A549 (cell line): ENCODE results near the gene MCRIP1. TPM values are rescaled to one million over a fixed set of nuclear protein-coding genes. Genes with fewer than 3 reads are reported as not detected.

ENCODE experiments used
- ATAC-seq, 2 experiments: fragments of 200-7000 bp in 1 of 2; fragments of >200 bp in 1 of 2; cut with Nextera tagmentation in 1 of 2; cut with Tn5 transposase in 1 of 2; 3 replicates each; pipeline versions ENCODE4 v1.8.0 to v1.9.1; 2018 to 2020; ENCODE audit warnings: mild to moderate bottlenecking in 1 of 2, moderate library complexity in 1 of 2
- CTCF ChIA-PET: fragments of 300-600 bp; sonication (Branson Sonifier 250); formaldehyde crosslinking; extraction: SDS; loops from one replicate; lab custom pipeline; 2021; ENCODE audit warnings: antibody characterized with exemption, inconsistent platforms; lab: Yijun Ruan, JAX
- POLR2A ChIA-PET: fragments of 350-600 bp; formaldehyde crosslinking; extraction: SDS; loops from one replicate; lab custom pipeline; 2021; ENCODE audit warnings: antibody characterized with exemption, inconsistent platforms; lab: Yijun Ruan, JAX
- DNase-seq, 2 experiments: peaks; one replicate each; pipeline versions ENCODE4 v3.0.0 to v3.0.0-alpha.2; 2011 to 2016; ENCODE audit warnings: low read depth in 1 of 2, low spot score in 1 of 2
- FAIRE-seq: peaks from 2 replicates; lab custom pipeline; 2011; peaks lifted over from hg19 to GRCh38; lab: Jason Lieb, UNC
- H3K27ac ChIP-seq, 2 experiments: fragments of >200 bp; sonication (Bioruptor Twin); formaldehyde crosslinking; 3 replicates each; pipeline ENCODE4 v1.5.1; 2016 to 2017
- H3K4me1 ChIP-seq: fragments of >200 bp; sonication (Bioruptor Twin); formaldehyde crosslinking; 3 replicates; pipeline ENCODE4 v1.6.1; 2016
- H3K4me2 ChIP-seq: fragments of >200 bp; sonication (Bioruptor Twin); formaldehyde crosslinking; 3 replicates; pipeline ENCODE4 v1.6.1; 2016
- H3K4me3 ChIP-seq: fragments of >200 bp; sonication (Bioruptor Twin); formaldehyde crosslinking; 3 replicates; pipeline ENCODE4 v1.5.1; 2016
- H3K9me3 ChIP-seq: fragments of >200 bp; sonication (Bioruptor Twin); formaldehyde crosslinking; 3 replicates; pipeline ENCODE4 v1.6.1; 2016
- CBX2 ChIP-seq: fragments of 200-600 bp; sonication (generic); IDR thresholded peaks from 2 replicates; pipeline ENCODE4 v1.6.1; 2016; ENCODE audit warnings: low read depth, mild to moderate bottlenecking, borderline replicate concordance
- EHMT2 ChIP-seq: fragments of 200-600 bp; sonication (generic); IDR thresholded peaks from 2 replicates; pipeline ENCODE4 v1.6.1; 2016; ENCODE audit warnings: antibody characterized with exemption, low read depth, mild to moderate bottlenecking, moderate library complexity
- FOXS1 ChIP-seq: fragments of 250-450 bp; sonication (Bioruptor Pico); IDR thresholded peaks from 2 replicates; pipeline ENCODE4 v1.5.0; 2020; ENCODE audit warnings: mild to moderate bottlenecking, moderate library complexity
- HEYL ChIP-seq: fragments of 250-450 bp; sonication (Bioruptor Pico); IDR thresholded peaks from 2 replicates; pipeline ENCODE4 v1.8.0; 2021; ENCODE audit warnings: mild to moderate bottlenecking, moderate library complexity
- JUN ChIP-seq, 2 experiments: fragments of >200 bp; sonication (Bioruptor Twin); formaldehyde crosslinking; IDR thresholded peaks; 2 replicates in 1 of 2; 3 replicates in 1 of 2; pipeline ENCODE4 v1.6.1; 2016 to 2017
- MAZ ChIP-seq: fragments of 150-350 bp; IDR thresholded peaks from 2 replicates; pipeline ENCODE4 v1.6.1; 2014; ENCODE audit warnings: antibody characterized with exemption, low read depth, low read length, borderline replicate concordance
- NFE2L2 ChIP-seq: fragments of 150-350 bp; conservative IDR thresholded peaks from 2 replicates; pipeline ENCODE4 v1.6.1; 2014; ENCODE audit warnings: low read length
- PHF8 ChIP-seq: fragments of 200-600 bp; sonication (generic); IDR thresholded peaks from 2 replicates; pipeline ENCODE4 v1.6.1; 2016; ENCODE audit warnings: low read depth, mild to moderate bottlenecking, antibody characterized with exemption, moderate library complexity, borderline replicate concordance
- POLR2A ChIP-seq: IDR thresholded peaks from 2 replicates; pipeline ENCODE4 v1.6.1; 2012; ENCODE audit warnings: mild to moderate bottlenecking, low read length
- POLR2AphosphoS2 ChIP-seq: conservative IDR thresholded peaks from 2 replicates; pipeline ENCODE4 v1.6.1; 2012; ENCODE audit warnings: low read length, improper control_type of control experiment, inconsistent platforms
- RAD21 ChIP-seq, 2 experiments: fragments of >200 bp in 1 of 2; sonication (Bioruptor Twin) in 1 of 2; formaldehyde crosslinking in 1 of 2; IDR thresholded peaks in 1 of 2; conservative IDR thresholded peaks in 1 of 2; 2 replicates in 1 of 2; 3 replicates in 1 of 2; pipeline ENCODE4 v1.6.1; 2012 to 2018; ENCODE audit warnings: inconsistent platforms in 1 of 2
- SMC3 ChIP-seq: fragments of >200 bp; sonication (Bioruptor Twin); formaldehyde crosslinking; IDR thresholded peaks from 3 replicates; pipeline ENCODE4 v1.6.1; 2018; ENCODE audit warnings: inconsistent platforms
- TFCP2L1 ChIP-seq: fragments of 250-450 bp; sonication (Bioruptor Pico); IDR thresholded peaks from 2 replicates; pipeline ENCODE4 v1.5.0; 2021; ENCODE audit warnings: mild to moderate bottlenecking
- ZFP36 ChIP-seq: fragments of 450-650 bp; IDR thresholded peaks from 2 replicates; pipeline ENCODE4 v1.6.1; 2014; ENCODE audit warnings: borderline replicate concordance; ENCODE audit not compliant: partially characterized antibody
- WGBS: methylation state at CpG from one replicate; pipeline ENCODE4 v1.1.6; 2017; ENCODE audit errors: missing lambda C conversion rate; 5-methylcytosine and 5-hydroxymethylcytosine counted together
- polyA plus RNA-seq, 4 experiments: library from polyadenylated mRNA; depleted of rRNA in 3 of 4; stranded (reverse); fragments of >200 nt; fragmentation: RNase III in 1 of 4; extraction: RNeasy Plus Mini Kit Qiagen cat#74134 plus additional on column Dnase treatment in 1 of 4; gene quantifications; 2 replicates in 3 of 4; 3 replicates in 1 of 4; pipeline ENCODE4 v1.2.3, GENCODE V29; 2011 to 2017
- TF ChIP-seq, protein P1 (sequence below): fragments of >200 bp; sonication (Bioruptor Twin); formaldehyde crosslinking; IDR thresholded peaks from 3 replicates; pipeline ENCODE4 v1.6.1; 2016
- TF ChIP-seq, protein P2 (sequence below): fragments of 200-600 bp; sonication (generic); IDR thresholded peaks from 2 replicates; pipeline ENCODE4 v1.6.1; 2016; ENCODE audit warnings: antibody characterized with exemption, mild to moderate bottlenecking, moderate library complexity

Gene MCRIP1
- polyA plus RNA-seq, 2 of the 4 experiments (the other 2 are of a cell fraction): 32.0 to 51.0 TPM

DNA sequence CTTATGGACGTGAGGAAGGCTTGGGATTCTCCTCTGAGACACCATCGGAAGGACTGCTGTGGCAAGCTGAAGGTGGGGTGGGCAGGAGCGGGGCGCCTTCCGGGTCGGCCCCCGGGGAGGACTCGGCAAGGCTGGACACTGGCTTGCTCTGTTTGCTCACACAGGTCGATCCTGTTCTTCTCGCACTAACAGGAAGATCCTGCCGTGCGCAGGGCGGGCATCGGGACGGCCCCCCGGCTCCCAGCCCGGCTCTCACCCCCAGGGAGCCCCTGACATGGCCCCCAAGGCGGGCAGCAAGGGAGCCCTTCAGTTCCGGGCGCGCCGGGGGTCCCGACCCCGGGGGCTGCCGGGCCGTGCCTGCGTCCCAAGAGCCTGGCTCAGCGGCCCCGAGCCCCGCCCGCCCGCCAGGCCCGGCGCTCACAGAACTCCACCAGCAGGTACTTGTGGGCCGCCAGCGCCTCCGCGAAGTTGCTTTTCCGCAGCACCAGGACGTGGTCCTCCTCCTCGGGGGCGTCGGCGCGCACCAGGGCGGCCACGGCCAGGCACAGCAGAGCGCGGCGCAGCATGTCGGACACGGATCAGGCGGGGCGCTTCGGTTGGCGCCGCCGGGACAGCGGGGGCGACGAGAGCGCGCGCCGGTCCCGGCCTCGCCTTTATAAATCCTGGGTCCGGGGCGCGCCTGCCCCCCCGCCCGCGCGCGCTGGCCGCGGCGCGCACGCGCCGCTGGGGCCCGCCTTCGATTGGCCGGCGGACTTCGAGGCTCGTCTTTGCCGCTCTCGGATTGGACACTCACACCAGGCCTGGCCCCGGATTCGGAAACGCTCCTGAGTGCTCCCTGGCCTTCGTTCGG lies 27.0 kb upstream of the MCRIP1 start, which contains the start of gene P4HB:
Gene P4HB (minus strand): TSS at position 630 of the 850 bp plus-strand sequence. CDS start 64 bp downstream, at position 566.
- H3K27ac ChIP-seq: peak within 1 kb of the TSS; percentile 94 to 96
- peak in 1 of 2 experiments; percentile 85; a peak in 3 of 6 replicates for ATAC-seq
- peak within 1 kb of the TSS; percentile 88 for H3K4me3 ChIP-seq
- CTCF ChIA-PET: interaction anchor here (1.1 to 2.6 kb wide), 6 partner anchors 9 to 158 kb away, joined by 3 to 15 read pairs (median 4); partner anchors contain the start of gene MCRIP1
- peak within 1 kb of the TSS; percentile 89 for H3K4me2 ChIP-seq
- DNase-seq: no peak
- FAIRE-seq: no peak
- POLR2A ChIA-PET: interaction anchor here (0.6 to 1.1 kb wide), 10 partner anchors 8 to 144 kb away, joined by 3 to 11 read pairs (median 4); partner anchors contain the start of gene MCRIP1
- under 1% methylated on average over 29 of the region's 95 CpGs for WGBS
- H3K9me3 ChIP-seq: no peaks in the 10 kb centered on the region
- H3K4me1 ChIP-seq: peaks cover 35% of the 10 kb centered on the region
- TF ChIP-seq, protein P1, sequence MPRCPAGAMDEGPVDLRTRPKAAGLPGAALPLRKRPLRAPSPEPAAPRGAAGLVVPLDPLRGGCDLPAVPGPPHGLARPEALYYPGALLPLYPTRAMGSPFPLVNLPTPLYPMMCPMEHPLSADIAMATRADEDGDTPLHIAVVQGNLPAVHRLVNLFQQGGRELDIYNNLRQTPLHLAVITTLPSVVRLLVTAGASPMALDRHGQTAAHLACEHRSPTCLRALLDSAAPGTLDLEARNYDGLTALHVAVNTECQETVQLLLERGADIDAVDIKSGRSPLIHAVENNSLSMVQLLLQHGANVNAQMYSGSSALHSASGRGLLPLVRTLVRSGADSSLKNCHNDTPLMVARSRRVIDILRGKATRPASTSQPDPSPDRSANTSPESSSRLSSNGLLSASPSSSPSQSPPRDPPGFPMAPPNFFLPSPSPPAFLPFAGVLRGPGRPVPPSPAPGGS: peak; percentile 94; the same call in 2 of the 3 replicates
- TF ChIP-seq PHF8 (peak; percentile 98), EHMT2 (no peak), FOXS1 (CRISPR knock-in tag) (no peak), JUN (IDR thresholded peaks at IDR 0.05) (peak; percentile 20 to 62; a peak in 3 of 5 replicates), POLR2AphosphoS2 (no peak), POLR2A (peak; percentile 99), MAZ (peak; percentile 30; the same call in 1 of the 2 replicates), SMC3 (0 out of 3 replicates have a peak, but pooled peaks have one; percentile 13)

DNA sequence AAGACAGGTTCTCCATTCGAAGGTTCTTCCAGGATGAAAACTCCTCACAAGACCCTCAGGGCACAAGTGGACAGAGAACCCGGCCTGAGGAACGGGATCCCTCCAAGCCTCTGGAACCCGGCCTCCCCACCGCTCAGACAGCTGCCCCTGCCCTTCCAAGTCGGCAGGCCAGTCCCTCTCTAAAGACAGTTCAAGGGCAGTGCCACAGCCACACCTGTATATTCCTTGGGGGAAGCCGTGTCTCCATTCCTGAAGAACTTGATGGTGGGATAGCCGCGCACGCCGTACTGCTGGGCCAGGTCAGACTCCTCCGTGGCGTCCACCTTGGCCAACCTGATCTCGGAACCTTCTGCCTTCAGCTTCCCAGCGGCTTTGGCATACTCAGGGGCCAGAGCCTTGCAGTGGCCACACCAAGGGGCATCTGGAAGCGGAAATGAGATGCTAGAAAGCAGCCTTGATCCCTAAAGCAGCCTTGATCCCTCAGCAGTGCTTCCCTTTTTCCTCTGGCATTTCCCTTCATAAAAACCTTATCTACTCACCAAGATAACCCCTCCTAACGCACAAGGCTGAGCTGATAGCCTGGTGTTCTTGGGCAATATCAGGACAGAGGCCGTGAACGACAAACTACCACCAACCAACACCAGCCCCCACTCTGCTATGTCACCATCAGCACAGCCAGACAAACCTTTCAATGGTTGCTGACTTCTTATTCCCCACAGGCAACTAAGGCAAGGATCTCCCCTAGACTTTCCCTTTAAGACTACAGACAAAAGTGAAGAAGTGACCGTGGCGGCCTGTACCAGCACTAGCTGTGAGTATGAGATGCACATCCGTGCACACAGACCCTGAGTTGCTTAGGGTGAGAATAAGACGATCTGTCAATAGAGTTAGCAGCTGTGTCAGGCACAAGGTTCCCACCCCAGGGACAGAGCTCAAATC lies 26.1 kb upstream of the MCRIP1 start:
- H3K27ac ChIP-seq: peak overlapping the region; percentile 94 to 96
- no peak for ATAC-seq
- H3K4me1 ChIP-seq: peaks cover 35% of the 10 kb centered on the region
- H3K9me3 ChIP-seq: no peaks in the 10 kb centered on the region
- no peak for FAIRE-seq
- 64% methylated on average over 23 of the region's 23 CpGs for WGBS
- TF ChIP-seq, protein P2, sequence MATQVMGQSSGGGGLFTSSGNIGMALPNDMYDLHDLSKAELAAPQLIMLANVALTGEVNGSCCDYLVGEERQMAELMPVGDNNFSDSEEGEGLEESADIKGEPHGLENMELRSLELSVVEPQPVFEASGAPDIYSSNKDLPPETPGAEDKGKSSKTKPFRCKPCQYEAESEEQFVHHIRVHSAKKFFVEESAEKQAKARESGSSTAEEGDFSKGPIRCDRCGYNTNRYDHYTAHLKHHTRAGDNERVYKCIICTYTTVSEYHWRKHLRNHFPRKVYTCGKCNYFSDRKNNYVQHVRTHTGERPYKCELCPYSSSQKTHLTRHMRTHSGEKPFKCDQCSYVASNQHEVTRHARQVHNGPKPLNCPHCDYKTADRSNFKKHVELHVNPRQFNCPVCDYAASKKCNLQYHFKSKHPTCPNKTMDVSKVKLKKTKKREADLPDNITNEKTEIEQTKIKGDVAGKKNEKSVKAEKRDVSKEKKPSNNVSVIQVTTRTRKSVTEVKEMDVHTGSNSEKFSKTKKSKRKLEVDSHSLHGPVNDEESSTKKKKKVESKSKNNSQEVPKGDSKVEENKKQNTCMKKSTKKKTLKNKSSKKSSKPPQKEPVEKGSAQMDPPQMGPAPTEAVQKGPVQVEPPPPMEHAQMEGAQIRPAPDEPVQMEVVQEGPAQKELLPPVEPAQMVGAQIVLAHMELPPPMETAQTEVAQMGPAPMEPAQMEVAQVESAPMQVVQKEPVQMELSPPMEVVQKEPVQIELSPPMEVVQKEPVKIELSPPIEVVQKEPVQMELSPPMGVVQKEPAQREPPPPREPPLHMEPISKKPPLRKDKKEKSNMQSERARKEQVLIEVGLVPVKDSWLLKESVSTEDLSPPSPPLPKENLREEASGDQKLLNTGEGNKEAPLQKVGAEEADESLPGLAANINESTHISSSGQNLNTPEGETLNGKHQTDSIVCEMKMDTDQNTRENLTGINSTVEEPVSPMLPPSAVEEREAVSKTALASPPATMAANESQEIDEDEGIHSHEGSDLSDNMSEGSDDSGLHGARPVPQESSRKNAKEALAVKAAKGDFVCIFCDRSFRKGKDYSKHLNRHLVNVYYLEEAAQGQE: no peak
- TF ChIP-seq MAZ (no peak), RAD21 (conservative IDR thresholded peaks at IDR 0.05 in 1 of 2, IDR thresholded peaks at IDR 0.05 in 1 of 2) (no peak), POLR2A (no peak), ZFP36 (no peak), CBX2 (no peak), NFE2L2 (no peak), TFCP2L1 (CRISPR knock-in tag) (no peak), EHMT2 (no peak), HEYL (CRISPR knock-in tag) (no peak)
- CTCF ChIA-PET: interaction anchor here (0.7 to 2.6 kb wide), 8 partner anchors 10 to 157 kb away, joined by 3 to 15 read pairs (median 4); partner anchors contain the start of genes MCRIP1 and MRPL12
- no peak for DNase-seq
- peak overlapping the region; percentile 88 for H3K4me3 ChIP-seq
- peak overlapping the region; percentile 87 for H3K4me2 ChIP-seq
- POLR2A ChIA-PET: interaction anchor here (0.6 to 1.0 kb wide), 2 partner anchors 25 to 64 kb away, joined by 3 to 5 read pairs; no protein-coding TSS in a partner anchor
